ENCODE results near the gene PDE9A.

DNA sequence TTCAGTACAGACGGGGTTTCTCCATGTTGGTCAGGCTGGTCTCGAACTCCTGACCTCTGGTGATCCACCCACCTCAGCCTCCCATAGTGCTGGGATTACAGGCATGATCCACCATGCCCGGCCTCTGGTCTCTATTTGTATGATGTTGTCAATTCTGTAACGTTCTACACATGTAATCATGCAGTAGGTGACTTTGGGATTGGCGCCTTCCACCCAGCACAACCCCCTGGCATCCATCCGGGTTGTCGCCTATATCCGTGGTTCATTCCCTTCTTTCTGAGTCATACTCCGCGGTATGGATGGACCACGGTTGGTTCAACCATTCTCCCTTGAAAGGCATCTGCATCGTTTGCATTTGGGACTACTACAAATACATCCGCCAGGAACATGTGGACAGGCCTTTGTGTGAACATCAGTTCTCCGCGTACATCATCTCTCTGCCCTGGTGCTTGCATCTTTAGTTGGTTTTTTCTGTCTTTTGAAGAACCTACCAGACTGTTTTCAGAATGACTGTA, 72.1 kb downstream of the PDE9A start:
- TF ChIP-seq, protein P1, sequence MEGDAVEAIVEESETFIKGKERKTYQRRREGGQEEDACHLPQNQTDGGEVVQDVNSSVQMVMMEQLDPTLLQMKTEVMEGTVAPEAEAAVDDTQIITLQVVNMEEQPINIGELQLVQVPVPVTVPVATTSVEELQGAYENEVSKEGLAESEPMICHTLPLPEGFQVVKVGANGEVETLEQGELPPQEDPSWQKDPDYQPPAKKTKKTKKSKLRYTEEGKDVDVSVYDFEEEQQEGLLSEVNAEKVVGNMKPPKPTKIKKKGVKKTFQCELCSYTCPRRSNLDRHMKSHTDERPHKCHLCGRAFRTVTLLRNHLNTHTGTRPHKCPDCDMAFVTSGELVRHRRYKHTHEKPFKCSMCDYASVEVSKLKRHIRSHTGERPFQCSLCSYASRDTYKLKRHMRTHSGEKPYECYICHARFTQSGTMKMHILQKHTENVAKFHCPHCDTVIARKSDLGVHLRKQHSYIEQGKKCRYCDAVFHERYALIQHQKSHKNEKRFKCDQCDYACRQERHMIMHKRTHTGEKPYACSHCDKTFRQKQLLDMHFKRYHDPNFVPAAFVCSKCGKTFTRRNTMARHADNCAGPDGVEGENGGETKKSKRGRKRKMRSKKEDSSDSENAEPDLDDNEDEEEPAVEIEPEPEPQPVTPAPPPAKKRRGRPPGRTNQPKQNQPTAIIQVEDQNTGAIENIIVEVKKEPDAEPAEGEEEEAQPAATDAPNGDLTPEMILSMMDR (IDR thresholded peaks at IDR 0.05): no peak
- TF ChIP-seq EP300 (IDR thresholded peaks at IDR 0.05): no peak
